Mononuclear cell (primary cell): ENCODE measurements around the gene SMURF2. TPM values are rescaled to one million over a fixed set of nuclear protein-coding genes. Genes with fewer than 3 reads are reported as not detected.
"Not testable (repeated sequence)": the region's sequence is repeated elsewhere in the genome, so short reads cannot be mapped to it uniquely, and the experiment has no call there.

Experiments
- H3K27me3 ChIP-seq: 2 replicates; pipeline ENCODE4 v1.6.0; 2011; ENCODE audit warnings: low read length, control low read depth; ENCODE audit not compliant: insufficient read depth
- H3K4me1 ChIP-seq: 2 replicates; pipeline ENCODE4 v1.5.1; 2011; ENCODE audit warnings: mild to moderate bottlenecking, low read length, control low read depth; ENCODE audit not compliant: insufficient read depth
- H3K4me3 ChIP-seq: 2 replicates; pipeline ENCODE4 v1.5.1; 2011; ENCODE audit warnings: mild to moderate bottlenecking, low read length, moderate library complexity
- H3K9me3 ChIP-seq: 2 replicates; pipeline ENCODE4 v1.5.1; 2011; ENCODE audit warnings: low read depth, mild to moderate bottlenecking, control low read depth, low read length
- total RNA-seq: library from RNA; depleted of rRNA; stranded (reverse); fragments of >200 nt; gene quantifications from one replicate; pipeline ENCODE4 v1.2.3, GENCODE V29; 2012

Gene SMURF2
- total RNA-seq, 1 donor, result 36.5 TPM

DNA sequence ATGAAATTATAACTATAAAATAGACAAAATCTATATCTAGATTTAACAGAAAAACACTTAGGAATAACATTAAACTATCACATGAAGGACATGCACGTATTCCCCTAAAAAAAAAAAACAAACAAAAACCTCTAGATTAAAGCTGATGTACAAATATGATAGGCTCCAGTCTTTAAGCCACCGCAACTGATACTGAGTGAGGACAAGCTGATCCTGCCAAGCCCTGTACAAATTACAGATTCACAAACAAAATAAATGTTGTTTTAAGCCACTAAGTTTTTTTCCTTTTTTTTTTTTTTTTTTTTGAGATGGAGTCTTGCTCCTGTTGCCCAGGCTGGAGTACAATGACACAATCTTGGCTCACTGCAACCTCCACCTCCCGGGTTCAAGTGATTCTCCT is 35.3 kb downstream of the SMURF2 start:
- H3K27me3 ChIP-seq, result no peaks in the 10 kb centered on the region
- H3K9me3 ChIP-seq, result no peaks in the 10 kb centered on the region
- H3K4me1 ChIP-seq, result peaks cover 17% of the 10 kb centered on the region
- no peak overlapping the region for H3K4me3 ChIP-seq

DNA sequence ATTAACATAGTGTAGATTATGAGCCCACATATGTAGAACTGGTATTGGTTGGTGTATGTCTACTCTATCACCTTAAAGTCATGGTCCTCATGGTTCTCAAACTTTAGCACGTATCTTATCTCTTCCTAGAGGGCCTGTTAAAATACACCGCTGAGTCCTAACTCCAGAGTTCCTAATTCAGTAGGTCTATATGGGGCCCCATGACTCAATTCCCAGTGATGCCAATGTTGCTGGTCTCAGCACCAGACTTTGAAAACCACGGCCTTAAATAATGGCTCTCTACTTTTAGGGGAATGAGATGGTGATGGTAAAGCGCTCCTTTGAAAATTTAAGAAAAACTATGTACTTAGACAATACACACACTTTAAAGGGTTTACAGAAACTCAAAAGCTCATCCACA is 36.6 kb downstream of the SMURF2 start:
- Histone ChIP-seq H3K9me3 (no peaks in the 10 kb centered on the region), H3K27me3 (no peaks in the 10 kb centered on the region), H3K4me3 (no peak overlapping the region), H3K4me1 (peaks cover 13% of the 10 kb centered on the region)

DNA sequence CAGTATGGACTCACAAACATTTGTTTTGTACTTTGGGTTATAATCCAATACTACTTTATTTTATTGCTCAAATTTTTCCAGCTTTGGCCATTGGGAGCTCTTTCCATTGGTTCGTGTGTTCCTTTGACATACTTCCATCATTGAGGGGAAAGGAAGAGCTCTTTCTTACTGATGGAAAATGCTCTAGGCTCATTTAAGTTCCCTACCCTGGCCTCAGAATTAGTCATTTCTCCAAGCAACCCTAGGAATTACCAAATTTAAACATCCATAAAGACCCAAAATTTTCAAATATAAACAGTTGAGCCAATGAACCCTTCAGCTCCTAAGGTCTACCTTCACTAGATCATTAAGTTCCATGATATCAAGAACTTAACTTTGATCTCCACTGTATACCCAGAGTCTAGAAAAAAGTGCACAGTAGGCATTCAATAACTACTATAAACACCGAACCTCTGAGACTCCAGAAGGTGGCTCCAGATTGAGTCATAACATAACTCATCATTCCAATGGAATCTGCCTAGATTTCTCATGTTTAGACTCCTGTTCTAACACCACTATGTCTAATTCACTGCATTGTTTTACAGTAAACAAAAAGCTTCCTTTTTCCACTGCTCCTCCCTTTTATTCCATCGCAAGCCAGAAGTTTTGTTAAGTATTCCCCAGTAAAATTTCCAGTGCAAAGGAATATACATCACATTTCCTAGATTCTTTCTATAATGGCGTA is 39.0 kb downstream of the SMURF2 start:
- Histone ChIP-seq H3K27me3 (no peaks in the 10 kb centered on the region), H3K9me3 (no peaks in the 10 kb centered on the region), H3K4me1 (no peaks in the 10 kb centered on the region), H3K4me3 (no peak overlapping the region)

DNA sequence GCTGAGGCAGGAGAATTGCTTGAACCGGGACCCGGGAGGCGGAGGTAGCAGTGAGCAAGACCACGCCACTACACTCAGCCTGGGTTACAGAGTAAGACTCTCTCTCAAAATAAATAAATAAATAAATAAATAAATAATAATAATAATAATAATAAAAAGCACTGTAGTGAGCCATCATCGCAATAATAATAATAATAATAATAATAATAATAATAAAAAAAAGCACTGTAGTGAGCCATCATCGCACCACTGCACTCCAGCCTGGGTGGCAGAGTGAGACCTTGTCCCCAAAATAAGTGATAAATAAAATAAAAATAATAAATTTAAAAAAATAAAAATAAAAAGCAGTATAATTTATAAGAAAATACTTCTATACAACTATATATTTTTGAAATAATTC is 40.3 kb downstream of the SMURF2 start:
- Histone ChIP-seq H3K9me3 (no peaks in the 10 kb centered on the region), H3K4me1 (peaks cover under 1% of the 10 kb centered on the region), H3K4me3 (no peak overlapping the region), H3K27me3 (no peaks in the 10 kb centered on the region)

DNA sequence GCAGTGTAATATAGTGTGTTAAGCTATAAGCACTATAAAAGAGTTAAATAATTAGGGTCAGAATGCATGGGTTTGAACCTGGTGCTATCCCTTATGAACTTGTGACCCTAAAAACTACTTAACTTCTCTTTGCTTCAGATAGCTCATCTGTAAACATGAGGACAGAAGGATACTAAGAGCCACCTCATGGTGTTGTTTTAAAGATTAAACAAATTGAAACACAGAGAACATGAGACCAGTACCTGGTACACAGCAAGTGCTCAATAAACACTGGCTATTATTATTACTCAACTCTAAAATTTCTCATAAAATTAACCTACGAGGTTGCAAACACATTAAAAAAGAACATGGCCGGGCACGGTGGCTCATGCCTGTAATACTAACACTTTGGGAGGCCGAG is 43.3 kb downstream of the SMURF2 start:
- no peaks in the 10 kb centered on the region for H3K9me3 ChIP-seq
- no peaks in the 10 kb centered on the region for H3K27me3 ChIP-seq
- no peak overlapping the region for H3K4me3 ChIP-seq
- H3K4me1 ChIP-seq, result peaks cover 10% of the 10 kb centered on the region

DNA sequence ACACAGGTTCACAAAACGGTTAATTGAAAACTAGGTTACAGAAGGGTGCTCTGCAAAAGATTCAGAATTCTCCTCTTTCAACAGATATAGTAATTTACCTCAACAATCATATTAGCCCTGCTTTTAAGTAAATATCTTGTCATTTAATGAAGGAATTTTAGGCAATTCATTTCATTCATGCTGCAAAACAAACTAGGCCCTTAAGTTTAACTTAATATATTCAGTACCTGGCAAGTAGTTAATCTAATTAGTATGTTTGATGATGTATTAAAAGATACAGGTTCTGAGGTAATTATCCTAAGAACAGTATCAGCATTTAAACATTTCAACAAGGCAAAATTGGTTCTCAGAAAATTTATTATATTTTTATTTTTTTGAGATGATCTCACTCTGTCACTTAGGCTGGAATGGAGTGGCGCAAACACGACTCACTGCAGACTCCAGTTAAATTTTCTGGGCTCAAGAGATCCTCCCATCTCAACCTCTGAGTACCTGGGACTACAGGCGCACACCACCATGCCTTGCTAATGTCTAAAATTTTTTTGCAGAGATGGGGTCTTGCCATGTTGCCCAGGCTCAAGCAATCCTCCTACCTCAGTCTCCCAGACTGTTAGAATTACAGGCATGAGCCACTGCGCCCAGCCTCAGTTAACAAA is 44.9 kb downstream of the SMURF2 start:
- no peak overlapping the region for H3K4me3 ChIP-seq
- no peaks in the 10 kb centered on the region for H3K9me3 ChIP-seq
- no peaks in the 10 kb centered on the region for H3K27me3 ChIP-seq
- H3K4me1 ChIP-seq, result peaks cover 21% of the 10 kb centered on the region

DNA sequence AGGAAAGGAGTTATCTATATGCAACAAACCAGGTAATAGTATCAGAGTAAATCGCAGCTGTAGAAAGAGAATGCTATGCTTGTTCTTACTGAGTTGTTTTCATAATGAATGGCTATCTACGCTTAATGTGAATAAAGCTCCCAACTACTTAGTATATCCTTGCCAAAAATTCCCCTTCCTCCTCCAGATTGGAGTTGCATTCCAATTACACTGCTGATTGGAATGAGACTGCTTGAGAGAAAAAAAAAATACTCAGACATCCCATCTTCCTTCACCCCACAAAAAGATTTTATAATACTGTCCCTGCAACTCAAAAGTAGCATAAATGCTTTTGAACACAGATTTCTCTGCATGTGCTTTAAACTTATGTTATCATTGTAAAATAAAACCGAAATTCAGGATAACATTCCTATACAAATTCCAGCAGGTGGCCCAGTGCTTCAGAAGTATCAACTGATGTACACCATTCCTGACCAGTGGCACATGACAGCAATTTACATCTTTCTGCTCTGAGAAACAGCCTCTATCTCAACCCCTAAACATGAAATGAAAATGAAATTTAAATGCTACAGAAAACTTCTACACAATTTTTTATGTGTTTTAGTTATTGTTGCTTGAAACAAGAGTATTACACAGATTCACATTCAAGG is 47.0 kb downstream of the SMURF2 start:
- no peaks in the 10 kb centered on the region for H3K27me3 ChIP-seq
- no peaks in the 10 kb centered on the region for H3K9me3 ChIP-seq
- no peak overlapping the region for H3K4me3 ChIP-seq
- H3K4me1 ChIP-seq, result peaks cover 21% of the 10 kb centered on the region

DNA sequence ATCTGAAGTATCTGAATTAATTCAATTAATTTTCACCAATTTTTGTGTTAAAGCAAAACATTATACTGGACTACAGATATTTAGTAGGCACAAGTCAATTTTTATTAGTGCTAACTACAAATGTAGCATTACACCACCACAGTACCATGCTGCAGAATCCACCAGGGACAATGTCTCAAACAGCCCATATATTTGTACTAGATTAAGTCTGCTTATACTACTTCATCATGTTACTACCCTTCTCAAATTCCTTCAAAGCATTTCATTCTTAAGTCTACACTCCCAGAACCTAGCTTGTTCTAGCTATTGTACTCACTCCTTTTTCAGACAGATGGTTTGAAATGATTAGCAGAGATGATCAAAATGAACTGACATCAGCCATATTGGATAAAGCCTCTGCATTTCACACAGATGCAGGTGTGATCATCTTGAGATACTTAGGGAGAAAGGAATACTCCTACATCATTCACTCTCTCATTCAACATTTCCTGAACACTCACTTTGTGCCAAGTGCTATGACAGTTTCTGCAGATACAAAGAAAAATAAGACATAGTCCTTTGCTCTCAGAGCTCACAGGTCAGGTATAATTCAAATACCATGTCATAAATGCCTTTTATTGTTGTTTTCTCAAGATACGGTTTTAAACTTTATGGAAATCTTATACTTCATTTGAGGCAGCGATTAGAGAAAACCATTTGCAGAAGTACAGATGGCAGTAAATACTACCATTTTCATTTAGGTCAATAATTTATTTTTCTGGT is 47.7 kb downstream of the SMURF2 start:
- Histone ChIP-seq H3K4me1 (peaks cover 21% of the 10 kb centered on the region), H3K9me3 (no peaks in the 10 kb centered on the region), H3K4me3 (no peak overlapping the region), H3K27me3 (no peaks in the 10 kb centered on the region)

DNA sequence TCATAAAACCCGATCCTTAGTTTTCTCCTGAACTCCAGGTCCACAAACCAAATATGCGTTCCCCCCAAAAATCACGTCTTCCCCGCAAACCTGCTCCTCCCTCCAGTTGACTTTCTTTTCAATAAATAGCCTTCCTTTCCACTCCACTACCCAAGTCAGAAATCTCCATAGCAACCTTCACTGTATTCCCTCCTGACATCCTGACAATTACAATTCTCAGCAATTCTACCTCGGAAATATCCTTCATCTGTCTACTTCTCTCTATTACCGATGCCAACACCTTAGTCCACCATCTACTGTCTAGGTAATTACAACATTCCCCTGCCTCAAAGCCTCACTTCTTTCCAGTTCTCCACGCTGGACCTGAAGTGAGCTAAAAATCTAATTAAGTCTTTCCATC is 50.7 kb downstream of the SMURF2 start:
- Histone ChIP-seq H3K27me3 (no peaks in the 10 kb centered on the region), H3K9me3 (no peaks in the 10 kb centered on the region), H3K4me3 (no peak overlapping the region), H3K4me1 (peaks cover 21% of the 10 kb centered on the region)

DNA sequence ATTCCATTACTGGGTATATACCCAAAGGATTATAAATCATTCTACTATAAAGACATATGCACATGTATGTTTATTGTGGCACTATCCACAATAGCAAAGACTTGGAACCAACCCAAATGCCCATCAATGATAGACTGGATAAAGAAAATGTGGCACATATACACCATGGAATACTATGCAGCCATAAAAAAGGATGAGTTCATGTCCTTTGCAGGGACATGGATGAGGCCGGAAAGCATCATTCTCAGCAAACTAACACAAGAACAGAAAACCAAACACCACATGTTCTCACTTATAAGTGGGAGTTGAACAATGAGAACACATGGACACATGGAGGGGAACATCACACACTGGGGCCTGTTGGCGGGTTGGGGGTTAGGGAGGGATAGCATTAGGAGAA is 51.9 kb downstream of the SMURF2 start:
- peaks cover 21% of the 10 kb centered on the region for H3K4me1 ChIP-seq
- not testable (repeated sequence) for H3K27me3 ChIP-seq, H3K9me3 ChIP-seq, H3K4me3 ChIP-seq

DNA sequence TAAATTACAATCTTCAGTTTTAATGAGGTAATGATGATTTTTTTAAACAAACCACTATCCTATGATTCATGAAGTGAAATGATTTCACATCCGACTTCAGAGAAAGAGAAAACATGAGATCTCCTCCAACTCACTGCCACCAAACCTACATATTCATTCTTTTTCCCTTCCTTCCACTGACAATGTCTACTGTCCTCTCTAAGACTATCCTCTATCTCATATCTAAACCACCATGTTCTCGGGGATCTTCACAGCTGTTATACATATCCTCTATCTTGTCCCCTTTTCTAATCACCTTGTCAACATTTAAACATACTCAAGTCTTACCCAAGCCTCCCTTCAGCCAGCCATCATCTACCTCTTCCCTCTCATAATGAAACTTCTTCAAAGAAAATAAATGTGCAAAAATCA is 53.5 kb downstream of the SMURF2 start:
- Histone ChIP-seq H3K9me3 (no peaks in the 10 kb centered on the region), H3K4me1 (peaks cover 13% of the 10 kb centered on the region), H3K27me3 (no peaks in the 10 kb centered on the region), H3K4me3 (no peak overlapping the region)

DNA sequence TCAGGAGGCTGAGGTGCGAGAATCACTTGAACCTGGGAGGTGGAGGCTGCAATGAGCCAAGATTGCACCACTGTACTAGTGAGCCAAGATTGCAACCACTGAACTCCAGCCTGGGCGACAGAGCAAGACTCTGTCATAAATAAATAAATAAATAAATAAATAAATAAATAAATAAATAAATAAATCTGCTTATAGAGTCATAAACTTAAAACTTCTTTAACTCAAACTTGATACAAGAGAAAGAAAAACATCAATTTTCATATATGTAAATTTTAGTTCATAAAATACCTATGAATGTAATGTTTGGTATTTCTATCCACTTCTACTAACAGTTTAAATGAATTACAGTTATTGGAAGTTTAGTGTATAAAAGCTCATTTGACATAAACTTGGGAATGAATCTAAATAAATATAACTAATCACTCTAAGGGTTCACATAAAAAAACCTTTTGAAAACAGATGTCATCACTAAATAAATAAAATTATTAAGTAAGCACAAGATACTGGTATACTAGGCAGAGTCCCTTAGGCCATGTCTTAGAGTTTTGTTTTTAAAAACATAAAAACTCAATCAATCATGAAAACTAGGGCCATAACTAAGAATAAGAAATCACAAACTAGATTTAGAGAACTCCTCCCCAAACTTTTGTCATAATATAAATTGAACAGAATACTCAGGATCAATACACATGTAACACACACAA is 54.1 kb downstream of the SMURF2 start:
- Histone ChIP-seq H3K9me3 (no peaks in the 10 kb centered on the region), H3K4me1 (peaks cover 7% of the 10 kb centered on the region), H3K4me3 (no peak overlapping the region), H3K27me3 (no peaks in the 10 kb centered on the region)

DNA sequence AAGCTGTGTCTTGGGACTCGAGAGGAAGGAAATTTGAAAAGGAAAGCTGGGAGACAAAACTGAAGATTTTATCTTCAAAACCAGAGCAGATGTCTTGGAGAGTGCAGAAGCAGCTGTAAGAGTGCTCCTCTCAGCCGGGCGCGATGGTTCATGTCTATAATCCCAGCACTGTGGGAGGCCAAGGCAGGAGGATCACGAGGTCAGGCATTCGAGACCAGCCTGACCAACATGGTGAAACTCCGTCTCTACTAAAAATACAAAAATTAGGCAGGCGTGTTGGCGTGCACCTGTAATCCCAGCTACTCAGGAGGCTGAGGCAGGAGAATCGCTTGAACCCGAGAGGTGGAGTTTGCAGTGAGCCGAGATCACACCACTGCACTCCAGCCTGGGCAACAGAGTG is 57.6 kb downstream of the SMURF2 start:
- H3K4me1 ChIP-seq, H3K27me3 ChIP-seq, H3K4me3 ChIP-seq, H3K9me3 ChIP-seq: not testable (repeated sequence)

DNA sequence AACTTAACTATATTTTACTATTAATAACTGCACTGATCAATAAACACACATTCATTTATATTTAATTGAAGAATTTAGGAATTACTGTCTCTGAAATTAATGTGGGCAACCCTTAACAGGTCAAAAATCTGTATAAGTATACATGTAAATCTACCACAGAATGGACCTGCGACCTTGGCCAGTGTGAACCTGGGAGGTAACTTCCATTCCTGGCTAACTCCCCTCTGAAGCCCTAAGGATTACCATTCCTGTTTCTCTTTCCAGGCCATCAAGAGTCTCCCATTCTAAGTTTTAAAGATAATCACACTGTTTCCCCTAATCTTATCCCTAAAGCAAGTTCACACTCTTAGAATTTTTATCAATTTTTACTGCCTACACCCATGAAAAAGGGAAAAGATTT is 58.1 kb downstream of the SMURF2 start:
- Histone ChIP-seq H3K9me3 (no peaks in the 10 kb centered on the region), H3K27me3 (no peaks in the 10 kb centered on the region), H3K4me3 (no peak overlapping the region), H3K4me1 (peaks cover 14% of the 10 kb centered on the region)

DNA sequence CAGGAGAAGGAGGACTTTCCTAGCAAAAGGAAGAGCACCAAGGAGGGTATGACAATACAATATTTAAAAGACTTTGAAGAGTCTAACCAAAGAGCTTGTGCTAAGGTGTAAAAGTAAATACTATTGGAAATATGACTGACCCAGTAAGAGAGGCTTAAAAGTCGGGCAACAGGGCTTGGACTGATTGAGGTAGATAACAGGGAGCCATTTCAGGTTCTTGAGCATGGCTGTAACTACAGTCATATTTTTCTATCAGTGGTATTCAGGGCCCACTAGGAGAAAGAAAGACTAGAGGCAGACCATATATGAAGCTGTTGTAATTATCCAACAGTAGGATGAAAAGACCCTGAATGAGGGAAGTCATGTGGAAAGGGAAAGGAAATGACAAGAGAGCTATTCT is 62.3 kb downstream of the SMURF2 start:
- Histone ChIP-seq H3K4me1 (peaks cover 11% of the 10 kb centered on the region), H3K4me3 (no peak overlapping the region), H3K27me3 (no peaks in the 10 kb centered on the region), H3K9me3 (no peaks in the 10 kb centered on the region)
